Tibial artery (tissue), 4 donors: Measurements from ENCODE around the gene EIF3C.
"Not testable (repeated sequence)": the region's sequence is repeated elsewhere in the genome, so short reads cannot be mapped to it uniquely, and the experiment has no call there.

ENCODE experiments used
- DNase-seq, 2 donors: peaks; one replicate each; pipeline ENCODE4 v3.0.0-alpha.2; 2019
- H3K27ac ChIP-seq, 2 donors: fragments of 200-600 bp; sonication (generic) in 1 of 2; 1 replicate in 1 of 2; 2 replicates in 1 of 2; pipeline ENCODE4 v1.5.1; 2018 to 2019; ENCODE audit warnings: mild to moderate bottlenecking in 1 of 2
- H3K27me3 ChIP-seq, 2 donors: fragments of 200-600 bp; sonication (generic) in 1 of 2; one replicate each; pipeline versions ENCODE4 v1.5.1 to v1.6.0; 2016 to 2019
- H3K36me3 ChIP-seq, 3 donors: fragments of 200-600 bp; sonication (generic) in 2 of 3; one replicate each; pipeline ENCODE4 v1.5.1; 2016 to 2019; ENCODE audit warnings: mild to moderate bottlenecking in 2 of 3
- H3K4me1 ChIP-seq, 4 donors: fragments of 200-600 bp; sonication (generic) in 2 of 4; 1 replicate in 3 of 4; 2 replicates in 1 of 4; pipeline ENCODE4 v1.5.1; 2016 to 2019
- H3K4me3 ChIP-seq, 2 donors: fragments of 200-600 bp; sonication (generic) in 1 of 2; 1 replicate in 1 of 2; 2 replicates in 1 of 2; pipeline ENCODE4 v1.5.1; 2018 to 2019; ENCODE audit warnings: mild to moderate bottlenecking in 2 of 2
- H3K9me3 ChIP-seq, 3 donors: fragments of 200-600 bp; sonication (generic) in 1 of 3; one replicate each; pipeline ENCODE4 v1.5.1; 2016 to 2019
- intact Hi-C: fragments of 100-400 bp; cut with DNase I; formaldehyde crosslinking; loops from one replicate; pipeline ENCODE4 v1.15.0; 2023; ENCODE audit warnings: low total_unique reads
- TF ChIP-seq, protein P1 (sequence below), 2 experiments: fragments of 200-600 bp in 1 of 2; fragments of 450-650 bp in 1 of 2; IDR thresholded peaks; one replicate each; pipeline ENCODE4 v1.5.1; 2017 to 2019; ENCODE audit warnings: antibody characterized with exemption in 2 of 2, mild to moderate bottlenecking in 1 of 2, moderate library complexity in 1 of 2

Gene EIF3C

DNA sequence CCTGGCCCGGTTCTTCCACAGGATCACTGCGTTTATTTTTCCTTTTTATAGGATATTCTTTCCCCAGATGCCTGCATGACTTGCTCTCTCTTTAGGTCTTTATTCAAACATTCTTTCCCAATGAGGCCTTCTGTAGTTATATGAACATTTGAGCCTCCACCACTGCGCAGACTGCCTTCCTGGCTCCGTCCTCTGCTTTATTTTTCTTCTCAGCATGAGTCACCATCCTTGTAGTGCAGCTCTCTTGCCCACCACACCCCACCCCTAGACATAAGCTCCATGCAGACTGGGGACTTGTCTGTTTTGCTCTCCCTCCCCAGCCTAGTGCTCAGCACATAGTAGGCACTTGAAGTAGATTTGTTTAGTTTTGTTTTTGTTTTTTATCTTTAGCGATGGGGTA lies 20.0 kb downstream of the EIF3C start:
- intact Hi-C loops, H3K9me3 ChIP-seq, H3K36me3 ChIP-seq, H3K27ac ChIP-seq, H3K27me3 ChIP-seq, DNase-seq, H3K4me1 ChIP-seq, H3K4me3 ChIP-seq: not testable (repeated sequence)

DNA sequence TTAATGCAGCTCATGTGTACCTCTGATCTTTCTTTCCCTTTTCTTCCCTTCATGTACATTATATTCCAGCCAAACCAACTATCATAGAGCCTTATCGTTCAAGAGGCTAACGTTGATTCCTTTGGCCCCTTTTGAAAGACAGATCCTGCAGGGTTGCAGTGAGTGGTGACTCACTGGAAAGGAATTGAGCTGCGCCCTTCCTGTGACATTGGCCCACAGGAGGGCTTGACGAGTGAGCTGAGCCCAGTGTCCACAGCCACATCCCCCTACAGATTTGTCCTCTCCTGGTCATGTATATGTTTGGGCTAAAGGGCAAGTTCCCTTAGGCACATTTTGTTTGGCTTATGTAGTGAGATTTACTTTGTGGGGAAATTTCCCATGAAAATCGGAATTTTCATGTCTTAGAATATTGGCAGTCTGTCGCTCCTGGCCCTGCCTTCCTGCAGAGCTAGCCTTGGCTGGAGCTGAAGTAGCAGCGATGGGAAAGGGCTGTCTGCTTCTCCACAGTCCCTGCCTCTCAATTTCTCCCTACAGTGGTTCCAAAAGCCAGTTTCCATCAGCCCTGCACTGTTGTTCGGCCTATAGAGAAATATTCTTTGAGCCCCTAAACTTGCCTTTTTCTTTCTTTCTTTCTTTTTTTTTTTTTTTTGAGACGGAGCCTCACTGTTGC lies 21.3 kb downstream of the EIF3C start:
- H3K27me3 ChIP-seq, H3K36me3 ChIP-seq, H3K27ac ChIP-seq, H3K4me1 ChIP-seq, intact Hi-C loops, H3K4me3 ChIP-seq, H3K9me3 ChIP-seq, DNase-seq: not testable (repeated sequence)

DNA sequence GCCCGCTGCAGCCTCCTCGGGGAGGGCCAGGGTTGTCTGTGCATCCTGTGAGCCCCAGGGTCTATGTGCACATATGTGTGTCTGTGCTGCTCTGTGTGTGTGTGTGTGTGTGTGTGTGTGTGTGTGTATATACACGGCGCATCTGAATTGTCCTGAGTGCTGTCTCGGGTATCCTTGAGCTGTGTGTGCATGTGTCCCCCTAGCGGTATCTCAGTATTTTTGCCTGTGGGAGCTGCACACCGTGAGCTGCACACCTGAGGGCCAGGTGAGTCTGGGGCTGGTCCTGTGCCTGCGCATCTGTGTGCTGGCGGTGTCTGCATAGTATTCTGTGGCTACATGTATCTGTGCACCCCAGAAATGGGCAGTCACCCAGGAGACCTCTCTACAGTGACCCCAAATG lies 28.5 kb downstream of the EIF3C start:
- H3K4me3 ChIP-seq, DNase-seq, H3K27ac ChIP-seq, H3K9me3 ChIP-seq, intact Hi-C loops, H3K27me3 ChIP-seq, H3K4me1 ChIP-seq: not testable (repeated sequence)
- H3K36me3 ChIP-seq, result peaks cover 0 to 10% (median 0%) of the 10 kb centered on the region in 3 donors

DNA sequence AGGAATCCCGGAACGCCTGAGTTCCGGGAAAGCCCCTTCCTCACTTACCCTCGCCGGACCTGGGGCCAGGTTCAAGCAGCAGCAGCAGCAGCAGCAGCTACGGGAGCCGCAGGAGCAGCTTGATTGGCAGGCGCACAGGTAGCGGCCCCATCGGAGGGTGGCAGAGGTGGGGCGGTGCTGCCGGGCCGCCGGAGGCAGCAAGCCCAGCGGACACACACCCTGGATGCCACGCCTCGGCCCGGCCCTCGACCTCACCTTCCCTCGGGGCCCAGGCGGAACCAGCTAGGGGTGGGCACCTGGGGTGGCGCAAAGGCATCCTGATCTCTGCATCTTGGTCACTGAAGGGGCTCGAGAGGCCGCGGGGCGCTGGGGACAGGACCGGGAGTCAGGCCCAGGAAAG lies 29.4 kb downstream of the EIF3C start:
- peaks cover 0 to 10% (median 0%) of the 10 kb centered on the region in 3 donors for H3K36me3 ChIP-seq
- H3K4me1 ChIP-seq, intact Hi-C loops, H3K4me3 ChIP-seq, H3K27ac ChIP-seq, H3K27me3 ChIP-seq, H3K9me3 ChIP-seq: not testable (repeated sequence)
- DNase-seq, result peak in 1 of 2 donors; percentile 4

DNA sequence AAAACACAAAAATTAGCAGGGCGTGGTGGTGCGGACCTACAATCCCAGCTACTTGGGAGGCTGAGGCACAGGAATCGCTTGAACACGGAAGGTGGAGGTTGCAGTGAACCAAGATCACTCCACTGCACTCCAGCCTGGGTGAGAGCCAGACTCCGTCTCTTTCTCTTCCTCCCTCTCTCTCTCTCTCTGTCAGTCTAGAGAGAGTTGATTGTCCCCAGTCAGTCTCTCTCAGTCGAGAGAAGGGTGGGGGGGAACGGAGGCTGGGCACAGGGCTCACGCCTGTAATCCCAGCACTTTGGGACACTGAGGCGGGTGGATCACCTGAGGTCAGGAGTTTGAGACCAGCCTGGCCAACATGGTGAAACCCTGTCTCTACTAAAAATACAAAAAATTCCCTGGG lies 30.0 kb downstream of the EIF3C start:
- not testable (repeated sequence) for H3K36me3 ChIP-seq

DNA sequence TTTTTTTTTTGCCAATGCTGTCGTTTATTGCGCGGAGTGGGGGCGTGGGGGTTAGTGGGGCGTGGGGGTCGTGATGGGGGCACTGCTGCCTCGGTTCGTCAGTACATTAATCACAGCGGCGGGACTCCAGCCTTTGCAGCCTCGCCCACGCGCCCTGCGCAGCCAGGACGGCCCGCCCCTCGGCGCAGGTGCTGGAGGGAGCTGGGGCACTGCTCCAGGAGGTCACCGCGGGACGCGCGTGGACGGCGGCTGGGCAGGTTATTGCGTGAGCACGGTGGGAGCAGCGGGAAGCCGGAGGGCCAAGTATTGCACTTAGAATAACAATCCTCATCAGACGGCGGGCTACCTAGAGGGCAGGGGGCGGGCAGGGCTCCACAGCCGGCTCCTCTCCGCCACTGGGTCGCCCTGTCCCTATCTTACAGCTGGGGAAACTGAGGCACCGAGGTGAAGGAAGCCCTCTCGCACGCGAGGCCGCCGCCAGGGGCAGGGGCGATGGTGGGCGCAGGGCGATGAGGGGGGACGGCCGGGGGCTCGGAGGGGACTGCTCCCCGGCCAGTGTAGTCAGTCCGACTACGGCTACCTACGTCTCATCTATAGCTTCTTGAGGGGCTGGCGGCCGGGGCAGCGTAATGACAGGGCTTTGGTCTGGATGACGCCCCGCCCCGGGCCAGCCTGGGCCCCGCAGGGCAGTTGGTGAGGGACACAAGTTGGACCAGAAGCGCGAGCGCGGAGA lies 35.5 kb downstream of the EIF3C start:
- H3K36me3 ChIP-seq, H3K4me1 ChIP-seq, DNase-seq, intact Hi-C loops, H3K27me3 ChIP-seq, H3K9me3 ChIP-seq, H3K4me3 ChIP-seq, H3K27ac ChIP-seq: not testable (repeated sequence)

More for the DNA sequence above, 30.0 kb downstream of the EIF3C start:
- DNase-seq, result peak in 1 of 2 donors; percentile 12
- H3K9me3 ChIP-seq, H3K27me3 ChIP-seq, intact Hi-C loops, H3K4me3 ChIP-seq, H3K27ac ChIP-seq, H3K4me1 ChIP-seq: not testable (repeated sequence)

DNA sequence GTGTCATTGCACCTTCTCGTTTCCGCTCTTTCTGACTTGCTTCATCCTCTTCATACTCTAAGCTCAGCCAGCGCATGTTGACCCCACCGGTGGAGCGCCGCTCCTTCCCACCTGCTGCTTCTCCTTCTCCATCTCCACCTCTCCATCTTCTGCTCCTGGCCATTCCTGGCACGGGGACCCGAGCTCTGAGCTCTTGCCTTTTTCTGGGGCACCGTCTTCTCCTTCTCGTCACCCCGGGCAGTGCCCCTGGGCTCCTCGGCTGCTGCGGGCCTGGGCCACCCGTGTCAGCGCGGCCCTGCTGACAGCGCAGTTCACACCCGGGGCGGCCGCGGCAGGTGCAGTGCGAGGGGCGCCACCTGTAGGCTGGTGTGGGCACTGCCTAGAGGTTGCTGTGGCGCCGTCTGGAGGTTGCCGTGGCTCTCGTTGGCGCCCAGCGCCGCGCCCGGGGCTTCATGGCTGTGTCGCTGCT lies 38.8 kb downstream of the EIF3C start:
- H3K36me3 ChIP-seq, H3K9me3 ChIP-seq, H3K27me3 ChIP-seq, H3K27ac ChIP-seq, intact Hi-C loops, H3K4me1 ChIP-seq: not testable (repeated sequence)
- H3K4me3 ChIP-seq, result peak overlapping the region; percentile 23 to 26
- DNase-seq, result peak in 1 of 2 donors; percentile 10
- TF ChIP-seq, protein P1, sequence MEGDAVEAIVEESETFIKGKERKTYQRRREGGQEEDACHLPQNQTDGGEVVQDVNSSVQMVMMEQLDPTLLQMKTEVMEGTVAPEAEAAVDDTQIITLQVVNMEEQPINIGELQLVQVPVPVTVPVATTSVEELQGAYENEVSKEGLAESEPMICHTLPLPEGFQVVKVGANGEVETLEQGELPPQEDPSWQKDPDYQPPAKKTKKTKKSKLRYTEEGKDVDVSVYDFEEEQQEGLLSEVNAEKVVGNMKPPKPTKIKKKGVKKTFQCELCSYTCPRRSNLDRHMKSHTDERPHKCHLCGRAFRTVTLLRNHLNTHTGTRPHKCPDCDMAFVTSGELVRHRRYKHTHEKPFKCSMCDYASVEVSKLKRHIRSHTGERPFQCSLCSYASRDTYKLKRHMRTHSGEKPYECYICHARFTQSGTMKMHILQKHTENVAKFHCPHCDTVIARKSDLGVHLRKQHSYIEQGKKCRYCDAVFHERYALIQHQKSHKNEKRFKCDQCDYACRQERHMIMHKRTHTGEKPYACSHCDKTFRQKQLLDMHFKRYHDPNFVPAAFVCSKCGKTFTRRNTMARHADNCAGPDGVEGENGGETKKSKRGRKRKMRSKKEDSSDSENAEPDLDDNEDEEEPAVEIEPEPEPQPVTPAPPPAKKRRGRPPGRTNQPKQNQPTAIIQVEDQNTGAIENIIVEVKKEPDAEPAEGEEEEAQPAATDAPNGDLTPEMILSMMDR (IDR thresholded peaks at IDR 0.05), result peak in 1 of 2 experiments; percentile 24

DNA sequence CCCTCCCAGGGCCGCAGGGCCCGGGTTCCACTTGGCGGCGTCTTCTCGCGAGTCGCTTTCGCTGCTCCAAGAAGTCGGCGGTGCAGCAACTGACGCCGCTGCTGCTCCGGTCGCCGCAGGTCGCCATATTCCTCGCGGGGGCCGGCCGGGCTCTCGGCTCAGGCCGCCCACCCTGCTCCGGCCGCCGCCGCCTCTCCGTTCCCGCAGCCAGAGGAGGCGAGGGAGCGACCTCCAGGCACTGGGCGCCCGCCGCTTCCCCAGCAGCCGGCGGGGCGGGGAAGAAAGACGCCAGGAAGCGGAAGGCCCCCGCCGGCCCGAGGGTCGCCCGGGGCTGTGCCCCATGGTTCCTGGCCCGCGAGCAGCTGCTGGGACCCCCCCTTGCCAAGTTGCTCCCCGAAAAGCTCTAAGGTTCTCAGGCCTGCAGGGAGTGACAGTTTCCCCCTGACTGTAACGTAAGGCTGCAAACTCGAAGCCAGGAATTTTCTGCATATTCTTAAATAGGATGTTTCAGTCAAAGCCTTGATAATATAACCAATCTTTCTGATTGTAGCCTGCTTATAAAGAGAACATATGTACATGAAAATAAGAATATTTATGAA lies 39.3 kb downstream of the EIF3C start:
- H3K27me3 ChIP-seq, DNase-seq, H3K4me1 ChIP-seq, H3K9me3 ChIP-seq, H3K36me3 ChIP-seq, H3K27ac ChIP-seq, intact Hi-C loops: not testable (repeated sequence)
- peak overlapping the region in 1 of 2 donors; percentile 26 for H3K4me3 ChIP-seq

DNA sequence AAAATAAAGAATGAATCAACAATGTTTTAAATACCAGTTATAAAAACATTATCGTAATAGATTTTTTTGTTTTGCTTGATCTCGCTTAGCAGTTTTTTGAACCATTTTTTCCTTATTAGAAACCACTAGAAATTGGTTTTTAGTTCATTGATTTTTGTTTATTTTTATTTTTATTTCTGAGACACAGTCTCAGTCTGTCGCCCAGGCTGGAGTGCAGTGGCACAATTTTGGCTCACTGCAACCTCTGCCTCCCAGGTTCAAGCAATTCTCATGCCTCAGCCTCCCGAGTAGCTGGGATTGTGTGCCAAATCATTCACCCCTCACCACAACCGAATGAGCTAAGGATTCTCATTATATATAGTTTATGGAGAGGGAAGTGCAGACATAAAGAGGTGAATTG lies 40.2 kb downstream of the EIF3C start, which contains the start of gene NPIPB9:
NPIPB9 (plus strand) TSS at position 301 of the 400 bp plus-strand sequence.
- H3K27me3 ChIP-seq, H3K36me3 ChIP-seq, DNase-seq, H3K27ac ChIP-seq, H3K4me3 ChIP-seq, H3K4me1 ChIP-seq, intact Hi-C loops, H3K9me3 ChIP-seq: not testable (repeated sequence)

DNA sequence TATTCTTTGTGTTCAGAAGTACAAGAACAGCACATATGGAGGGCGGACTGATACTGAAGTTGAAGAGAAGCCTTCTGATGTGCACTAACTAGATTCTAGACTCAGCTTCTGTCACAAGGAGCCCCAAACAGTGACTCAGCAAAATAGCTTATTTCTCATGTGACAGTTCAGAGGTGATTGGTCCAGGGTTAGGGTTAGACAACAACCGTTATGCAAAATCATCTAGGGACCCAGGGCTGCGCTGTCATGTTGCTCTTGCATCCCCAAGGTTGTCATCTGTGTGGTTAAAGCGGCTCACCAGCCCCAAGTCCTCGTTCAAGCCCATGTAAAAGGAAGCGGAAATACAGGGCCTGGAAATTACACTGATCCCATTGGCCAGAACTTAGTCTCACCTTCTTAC lies 70.4 kb downstream of the EIF3C start:
- H3K9me3 ChIP-seq, DNase-seq, H3K27ac ChIP-seq, H3K36me3 ChIP-seq, intact Hi-C loops, H3K4me3 ChIP-seq, H3K4me1 ChIP-seq, H3K27me3 ChIP-seq: not testable (repeated sequence)

DNA sequence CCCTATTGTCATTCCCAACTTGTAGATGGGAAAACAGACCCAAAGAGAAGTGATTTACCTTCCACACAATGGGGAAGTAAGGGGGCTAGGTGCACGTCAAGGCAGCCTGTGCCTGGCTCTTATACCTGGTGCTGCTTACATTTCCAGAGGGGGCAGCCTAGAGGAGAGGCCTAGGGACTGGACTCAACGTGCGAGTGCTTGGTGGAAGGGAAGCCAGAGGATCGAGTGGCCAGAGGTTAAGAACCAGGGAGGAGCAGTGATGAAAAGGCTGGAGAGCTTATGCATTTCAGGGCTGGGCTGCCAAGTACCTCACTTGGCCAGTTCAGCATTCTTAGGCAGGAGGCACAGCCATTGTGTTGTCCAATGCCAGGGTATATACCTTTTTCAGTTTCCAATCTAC lies 71.1 kb downstream of the EIF3C start:
- H3K27me3 ChIP-seq, H3K9me3 ChIP-seq, DNase-seq, intact Hi-C loops, H3K36me3 ChIP-seq, H3K4me3 ChIP-seq, H3K27ac ChIP-seq, H3K4me1 ChIP-seq: not testable (repeated sequence)
